ENCODE results near the gene CST11.

CST11 gene

GRCh38 chr20:23425129-23425528 is 27.5 kb downstream of the CST11 start:
- no peak for TF ChIP-seq CTCF (IDR thresholded peaks at IDR 0.05)
- no peak overlapping the region for H3K4me3 Mint-ChIP-seq
- peaks cover 4% of the 10 kb centered on the region for H3K27me3 Mint-ChIP-seq (ENCODE audit: low read depth, poor library complexity)
- H3K4me1 Mint-ChIP-seq, result peaks cover 19% of the 10 kb centered on the region
- no peak for DNase-seq
- H3K36me3 Mint-ChIP-seq (ENCODE audit: low read depth), result no peaks in the 10 kb centered on the region
- H3K9me3 Mint-ChIP-seq, result peaks cover 11% of the 10 kb centered on the region
- no peak overlapping the region for H3K27ac Mint-ChIP-seq

GRCh38 chr20:23420943-23421931 is 31.4 kb downstream of the CST11 start, which contains the start of gene NAPB:
Gene NAPB, minus strand, starts transcription at chr20:23421488. Its CDS starts 86 bp downstream, at chr20:23421402.
- Mint-ChIP-seq H3K36me3 (ENCODE audit: low read depth) (peaks cover under 1% of the 10 kb centered on the region), H3K4me1 (peaks cover 39% of the 10 kb centered on the region), H3K27ac (no peak within 1 kb of the TSS), H3K27me3 (ENCODE audit: low read depth, poor library complexity) (peaks cover 4% of the 10 kb centered on the region), H3K4me3 (peak within 1 kb of the TSS; percentile 92), H3K9me3 (peaks cover 11% of the 10 kb centered on the region)
- peak; percentile 12 for TF ChIP-seq CTCF (IDR thresholded peaks at IDR 0.05)
- DNase-seq, result peak; percentile 93

GRCh38 chr20:23419995-23420901 is 32.4 kb downstream of the CST11 start:
- peak; percentile 46 for DNase-seq
- no peak overlapping the region for H3K27ac Mint-ChIP-seq

GRCh38 chr20:23419657-23419994 is 33.0 kb downstream of the CST11 start:
- no peak for TF ChIP-seq CTCF (IDR thresholded peaks at IDR 0.05)
- Mint-ChIP-seq H3K27me3 (ENCODE audit: low read depth, poor library complexity) (peaks cover 4% of the 10 kb centered on the region), H3K9me3 (peaks cover 1% of the 10 kb centered on the region), H3K4me1 (peaks cover 29% of the 10 kb centered on the region), H3K4me3 (peak overlapping the region; percentile 92), H3K27ac (no peak overlapping the region), H3K36me3 (ENCODE audit: low read depth) (peaks cover 13% of the 10 kb centered on the region)
- DNase-seq, result no peak

More at GRCh38 chr20:23419995-23420901, 32.4 kb downstream of the CST11 start:
- Mint-ChIP-seq H3K27me3 (ENCODE audit: low read depth, poor library complexity) (peaks cover 4% of the 10 kb centered on the region), H3K4me3 (peak overlapping the region; percentile 92), H3K4me1 (peaks cover 35% of the 10 kb centered on the region), H3K9me3 (peaks cover 8% of the 10 kb centered on the region), H3K36me3 (ENCODE audit: low read depth) (peaks cover 9% of the 10 kb centered on the region)
- no peak for TF ChIP-seq CTCF (IDR thresholded peaks at IDR 0.05)

GRCh38 chr20:23417861-23418260 is 34.8 kb downstream of the CST11 start:
- no peak for TF ChIP-seq CTCF (IDR thresholded peaks at IDR 0.05)
- Mint-ChIP-seq H3K36me3 (ENCODE audit: low read depth) (peaks cover 19% of the 10 kb centered on the region), H3K27me3 (ENCODE audit: low read depth, poor library complexity) (peaks cover 4% of the 10 kb centered on the region), H3K4me3 (no peak overlapping the region), H3K9me3 (no peaks in the 10 kb centered on the region), H3K4me1 (peaks cover 28% of the 10 kb centered on the region), H3K27ac (no peak overlapping the region)
- DNase-seq, result no peak

Data from nephron progenitor cell (in vitro differentiated cells).